Pulmonary artery endothelial cell (primary cell): ENCODE results near the gene KAZN. TPM values are rescaled to one million over a fixed set of nuclear protein-coding genes. Genes with fewer than 3 reads are reported as not detected.
"Not testable (repeated sequence)": the region's sequence is repeated elsewhere in the genome, so short reads cannot be mapped to it uniquely, and the experiment has no call there.

Source experiments
- DNase-seq: peaks from one replicate; pipeline ENCODE4 v3.0.0-alpha.2; 2011; ENCODE audit warnings: low read depth, low spot score
- total RNA-seq: library from RNA; depleted of rRNA; stranded (reverse); fragments of >200 nt; gene quantifications from 2 replicates; pipeline ENCODE4 v1.2.3, GENCODE V29; 2014

The KAZN gene
- total RNA-seq, 1 donor from 2014 or later, result 0.73 TPM

- DNase-seq, result no peak
These were observed 354.3 kb downstream of the KAZN start for GRCh38 chr1:14952626-14953314.

- DNase-seq, result no peak
These were observed 355.7 kb downstream of the KAZN start for GRCh38 chr1:14954210-14954609.

GRCh38 chr1:14954930-14955329 is 356.4 kb downstream of the KAZN start:
- DNase-seq, result no peak

DNA sequence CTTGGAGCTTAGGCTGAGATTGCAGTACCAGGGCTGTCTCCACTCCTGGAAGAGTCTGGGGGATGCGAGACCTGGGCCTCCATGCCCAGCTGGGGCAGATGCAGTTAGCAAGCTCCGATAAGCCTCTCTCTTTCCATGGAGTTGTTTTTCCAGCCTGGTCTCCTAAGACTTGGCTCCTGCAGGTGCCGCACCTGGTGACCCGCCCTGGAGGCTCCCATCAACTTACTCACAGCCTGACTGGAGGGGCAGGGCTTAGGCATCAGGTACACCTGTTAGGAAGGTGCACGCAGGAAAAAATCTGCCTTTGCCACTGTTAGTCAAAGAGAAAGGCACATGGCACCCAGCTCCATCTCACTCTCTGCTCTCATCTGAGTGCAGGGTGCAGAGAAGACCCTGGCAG is 356.9 kb downstream of the KAZN start:
- no peak for DNase-seq

GRCh38 chr1:14955976-14956375 is 357.5 kb downstream of the KAZN start:
- no peak for DNase-seq

DNA sequence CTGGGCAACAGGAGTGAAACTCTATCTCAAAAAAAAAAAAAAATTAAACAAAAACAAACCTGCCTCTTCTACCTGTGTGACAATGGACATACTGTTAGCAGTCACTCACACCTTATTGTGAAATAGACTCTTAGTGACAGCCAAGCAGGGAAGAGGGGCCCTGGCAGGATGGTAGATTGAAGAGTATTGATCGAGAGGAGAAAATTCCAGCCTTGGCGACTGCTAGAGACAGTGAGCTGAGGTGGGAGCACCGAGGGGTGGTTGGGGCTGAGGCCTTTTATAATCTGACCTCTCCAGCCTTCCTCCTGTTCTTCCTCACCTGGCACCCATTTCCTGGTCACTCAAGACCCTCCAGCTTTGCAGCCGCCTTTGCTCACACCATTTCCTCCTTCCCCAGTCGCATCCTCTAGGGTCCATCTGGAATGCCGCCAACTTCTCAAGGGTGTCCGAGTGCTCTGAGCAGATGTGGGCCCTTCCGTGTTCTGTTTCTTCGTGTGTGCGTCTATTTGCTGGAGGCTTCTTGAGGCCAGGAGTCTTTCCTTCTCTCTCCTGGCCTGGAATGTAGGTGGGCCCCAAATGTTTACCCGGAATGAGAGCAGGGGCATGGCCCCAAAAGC is 358.2 kb downstream of the KAZN start:
- no peak for DNase-seq

GRCh38 chr1:14957375-14958098 is 359.1 kb downstream of the KAZN start:
- no peak for DNase-seq

DNA sequence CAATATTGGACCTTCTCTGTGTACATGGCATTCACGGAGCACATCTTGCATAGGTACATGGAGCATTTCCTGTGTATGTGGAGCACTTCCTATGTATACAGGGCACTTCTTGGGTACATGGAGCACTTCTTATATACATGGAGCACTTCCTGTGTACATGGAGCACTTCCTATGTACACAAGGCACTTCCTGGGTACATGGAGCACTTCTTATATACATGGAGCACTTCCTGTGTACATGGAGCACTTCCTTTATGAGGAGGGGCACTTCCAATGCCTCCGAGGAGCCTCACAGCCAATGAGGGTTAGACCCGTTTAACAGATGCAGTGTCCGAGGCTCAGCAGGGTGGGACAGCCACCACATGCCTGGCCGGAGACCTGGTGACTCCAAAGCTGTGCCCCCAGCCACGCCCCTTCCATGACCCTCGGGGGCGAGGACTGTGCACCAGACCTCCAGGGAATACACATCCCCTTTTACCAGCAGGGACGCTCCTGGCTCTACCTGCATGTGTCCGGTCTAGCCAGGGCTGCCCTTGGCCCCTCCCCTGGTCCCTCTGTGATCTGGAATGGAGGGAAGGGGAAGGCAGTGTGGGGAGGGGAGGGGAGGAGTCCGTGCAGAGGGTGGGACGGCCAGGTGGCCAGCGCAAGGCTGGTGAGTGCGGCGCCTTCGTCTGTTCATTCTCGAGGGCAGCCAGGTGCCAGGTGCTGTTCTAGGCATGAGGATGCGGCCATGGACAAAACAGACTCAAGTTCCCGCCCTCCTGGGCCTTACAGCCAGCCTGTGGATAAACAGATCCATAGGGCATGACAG is 360.0 kb downstream of the KAZN start:
- no peak for DNase-seq

- no peak for DNase-seq
These were observed 360.7 kb downstream of the KAZN start for GRCh38 chr1:14959059-14959694.

- no peak for DNase-seq
These were observed 363.3 kb downstream of the KAZN start for GRCh38 chr1:14961661-14962267.

DNA sequence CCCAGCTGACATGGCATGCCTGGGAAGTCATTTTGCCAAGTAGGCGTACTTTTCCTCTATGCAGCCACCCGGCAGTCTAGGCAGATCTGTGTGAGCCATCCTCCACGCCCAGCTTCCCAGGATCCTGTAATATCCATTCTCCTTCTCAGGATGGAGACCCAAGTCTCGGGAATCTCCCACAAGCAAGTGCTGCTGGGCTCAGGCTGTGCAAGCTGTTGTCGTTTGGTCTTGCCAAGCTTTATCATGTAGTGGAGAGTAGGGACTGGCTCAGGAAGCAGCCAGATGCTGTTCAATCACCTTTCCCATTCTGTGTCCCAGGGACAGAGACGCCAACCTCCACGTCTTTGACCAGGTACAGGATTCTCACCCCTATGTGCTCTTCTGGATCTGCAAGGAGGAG is 363.9 kb downstream of the KAZN start:
- DNase-seq, result no peak

- DNase-seq, result not testable (repeated sequence)
These were observed 365.6 kb downstream of the KAZN start for GRCh38 chr1:14963791-14964710.

DNA sequence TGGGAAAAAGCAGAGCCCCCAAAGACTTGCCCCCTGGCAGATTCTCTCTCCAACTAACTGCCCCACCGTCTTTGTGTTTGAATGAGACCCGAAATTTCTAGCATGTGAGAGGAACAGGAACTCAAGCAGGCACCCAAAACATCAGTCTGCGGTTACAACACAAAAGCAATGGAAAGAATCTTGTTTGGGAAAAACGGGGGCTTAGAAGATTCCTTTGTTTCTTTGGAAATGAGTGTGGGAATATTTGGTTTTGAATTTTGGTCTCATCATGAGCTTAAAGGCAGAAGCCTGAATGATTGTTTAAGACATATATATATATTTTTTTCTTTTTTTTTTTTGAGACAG is 366.2 kb downstream of the KAZN start:
- no peak for DNase-seq

GRCh38 chr1:14968251-14968851 is 369.9 kb downstream of the KAZN start:
- peak; percentile 58 for DNase-seq

GRCh38 chr1:14969006-14969405 is 370.5 kb downstream of the KAZN start:
- no peak for DNase-seq

GRCh38 chr1:14970115-14970798 is 371.8 kb downstream of the KAZN start:
- DNase-seq, result peak; percentile 20

GRCh38 chr1:14970799-14971141 is 372.3 kb downstream of the KAZN start:
- no peak for DNase-seq

GRCh38 chr1:14971221-14971620 is 372.7 kb downstream of the KAZN start:
- no peak for DNase-seq

- no peak for DNase-seq
These were observed 373.6 kb downstream of the KAZN start for GRCh38 chr1:14972107-14972506.
